HTR-8/SVneo (cell line): ENCODE measurements around the gene TAOK2.

Experiments used
- DNase-seq: peaks from one replicate; pipeline ENCODE4 v3.0.0; 2011; ENCODE audit warnings: low spot score, mixed read lengths; ENCODE audit not compliant: insufficient read length
- FAIRE-seq: peaks from 2 replicates; lab custom pipeline; 2011; peaks lifted over from hg19 to GRCh38; lab: Jason Lieb, UNC

The TAOK2 gene

DNA sequence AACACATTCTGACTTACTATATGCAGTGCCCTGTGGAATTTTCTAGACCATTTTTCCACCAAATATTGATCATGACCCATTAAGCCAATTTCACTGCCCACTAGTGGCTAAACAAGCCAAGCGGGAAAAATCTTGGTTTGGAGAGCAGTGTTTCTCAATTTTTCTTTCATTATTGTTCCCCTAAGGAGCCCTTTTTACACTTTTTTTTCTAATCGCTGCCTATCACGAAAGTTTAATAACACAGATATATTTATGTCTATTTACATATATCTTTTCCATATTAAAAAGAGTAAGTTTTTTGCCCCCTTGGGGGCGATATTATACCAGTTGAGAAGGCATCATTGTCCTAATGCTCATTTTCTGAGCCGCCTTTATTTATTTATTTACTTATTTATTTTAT is 68.2 kb downstream of the TAOK2 start:
- no peak for FAIRE-seq
- DNase-seq, result no peak
